Hematopoietic multipotent progenitor cell treated with erythropoietin and hydrocortisone succinate and interleukin-3 and kit ligand, for 17 days (in vitro differentiated cells): ENCODE results near the gene ROPN1L.

Source experiments
- DNase-seq: peaks from one replicate; pipeline ENCODE4 v3.0.0-alpha.2; 2015; ENCODE audit warnings: low spot score

The ROPN1L gene

DNA sequence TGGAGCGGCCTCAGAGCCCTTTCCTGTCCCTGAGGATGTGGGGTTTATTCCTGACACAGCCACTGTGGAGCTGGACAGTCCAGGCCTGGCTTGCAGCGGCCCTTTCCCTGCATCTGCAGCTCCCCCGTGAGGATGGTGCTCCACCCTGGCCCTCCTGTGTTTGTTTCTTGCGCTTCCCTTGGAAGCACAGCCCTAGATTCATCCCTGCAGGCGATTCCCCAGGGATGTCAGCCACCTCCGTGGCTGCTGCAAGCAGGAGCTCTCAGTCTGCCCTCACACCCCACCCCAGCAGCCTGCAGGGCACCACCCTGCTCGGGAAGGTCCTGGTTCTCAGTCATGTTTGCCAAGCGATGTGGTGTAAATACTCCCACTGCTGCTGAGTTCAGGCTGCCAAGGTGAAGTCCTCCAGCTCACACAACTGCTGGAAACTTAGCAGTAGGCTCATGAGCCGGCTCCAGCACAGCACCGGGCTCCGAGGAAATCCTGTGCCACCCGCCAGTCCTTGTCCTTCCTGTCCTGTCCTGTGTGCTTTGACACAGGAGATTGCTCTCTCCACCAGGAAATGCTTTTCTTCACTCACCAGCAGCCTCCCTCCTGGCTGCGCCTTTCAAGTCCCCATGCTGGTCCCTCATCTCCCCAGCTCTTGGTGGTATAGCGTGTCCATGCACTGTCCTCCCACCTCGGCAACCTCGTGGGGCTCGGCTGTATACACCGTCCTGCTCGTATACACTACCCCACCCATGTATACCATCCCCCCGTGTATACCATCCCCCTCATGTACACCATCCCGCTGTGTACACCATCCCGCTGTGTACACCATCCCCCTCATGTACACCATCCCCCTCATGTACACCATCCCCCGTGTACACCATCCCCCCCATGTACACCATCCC, 16.2 kb downstream of the ROPN1L start:
- DNase-seq = no peak

GRCh38 chr5:10459080-10460055, 17.7 kb downstream of the ROPN1L start:
- no peak for DNase-seq

DNA sequence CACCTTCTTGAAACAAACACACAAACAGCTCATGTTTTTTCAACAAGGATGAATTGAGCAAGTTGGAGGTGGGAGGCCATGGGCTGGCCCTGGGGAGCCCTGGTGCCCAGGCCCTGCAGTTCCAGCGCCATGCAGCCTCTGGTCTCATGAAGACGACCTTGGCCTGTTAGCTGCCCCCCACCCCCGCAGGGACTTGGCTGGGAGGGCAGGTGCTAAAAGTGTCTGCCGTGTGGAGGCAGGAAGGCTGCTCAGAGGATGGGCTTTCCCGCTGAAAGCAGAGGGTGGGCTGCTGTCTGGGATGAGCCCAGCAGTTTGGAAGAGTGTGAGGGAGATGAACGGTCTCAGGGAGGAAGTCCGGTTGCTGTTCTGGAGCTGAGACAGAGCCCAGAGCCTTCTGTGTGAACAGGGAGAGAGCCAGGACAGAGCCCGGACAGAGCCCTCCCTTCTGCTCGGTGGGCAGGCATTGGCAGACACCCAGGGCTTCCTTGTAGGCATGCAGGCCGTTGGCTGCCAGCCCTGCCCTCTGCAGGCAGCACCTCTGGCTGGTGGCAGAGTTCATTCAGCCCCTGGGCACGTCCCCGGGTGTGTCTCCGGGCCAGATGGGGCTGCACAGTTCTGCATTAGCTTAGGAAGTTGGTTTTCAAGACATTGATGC, 18.7 kb downstream of the ROPN1L start:
- DNase-seq = no peak

DNA sequence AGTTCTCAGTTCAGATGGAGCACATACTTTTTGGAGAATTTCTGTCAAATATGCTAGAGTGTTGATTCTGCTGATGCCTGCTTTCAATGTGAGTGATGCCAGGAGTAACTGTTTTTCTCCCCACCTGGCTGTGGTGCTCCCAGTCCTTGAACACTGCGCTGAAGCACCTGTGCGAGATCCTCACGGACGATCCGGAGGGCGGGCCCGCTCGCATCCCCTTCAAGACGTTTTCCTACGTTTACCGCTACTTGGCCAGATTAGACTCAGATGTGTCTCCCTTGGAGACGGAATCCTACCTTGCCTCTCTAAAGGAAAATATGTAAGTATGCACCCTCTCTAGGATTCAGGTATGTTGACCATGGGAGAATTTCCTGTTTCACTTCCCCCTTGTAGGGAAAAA, 19.4 kb downstream of the ROPN1L start:
- DNase-seq = no peak

DNA sequence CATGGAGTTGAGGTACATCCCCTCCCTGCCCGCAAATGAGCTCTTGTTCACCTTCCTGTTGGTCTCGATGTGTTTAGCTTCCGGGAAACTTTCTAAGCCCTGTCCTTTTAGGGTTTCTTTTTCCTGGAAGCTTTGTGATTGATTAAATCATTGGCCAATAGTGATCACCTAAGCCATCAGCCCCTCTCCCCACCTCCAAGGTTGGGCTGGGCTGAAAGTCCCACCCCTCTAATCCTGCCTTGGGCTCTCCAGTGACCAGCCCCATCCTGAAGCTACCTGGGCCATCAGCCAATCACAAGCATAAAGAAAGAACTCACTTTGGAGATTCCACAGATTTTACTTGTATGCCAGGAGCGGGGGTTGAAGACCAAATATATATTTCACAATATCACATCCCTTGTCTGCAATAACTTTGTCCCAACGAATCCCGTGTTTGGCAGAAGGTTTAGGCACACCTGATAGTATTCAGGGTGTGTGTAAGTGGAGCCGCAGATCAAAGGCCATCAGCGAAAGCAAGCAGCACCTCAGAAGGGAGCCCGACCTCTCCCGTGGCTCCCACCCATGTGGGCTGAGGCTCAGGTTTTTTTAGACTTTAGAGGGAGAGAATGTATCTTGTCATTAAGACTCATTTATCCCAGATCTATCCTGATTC, 20.4 kb downstream of the ROPN1L start:
- DNase-seq = no peak

- DNase-seq = no peak
Measured at GRCh38 chr5:10463566-10463965, 21.9 kb downstream of the ROPN1L start.

GRCh38 chr5:10464173-10464572, 22.5 kb downstream of the ROPN1L start:
- no peak for DNase-seq

- no peak for DNase-seq
Measured at GRCh38 chr5:10465726-10466125, 24.0 kb downstream of the ROPN1L start.

- DNase-seq = no peak
Measured at GRCh38 chr5:10466446-10467073, 24.9 kb downstream of the ROPN1L start.

- DNase-seq = no peak
Measured at GRCh38 chr5:10467281-10468198, 25.9 kb downstream of the ROPN1L start.

DNA sequence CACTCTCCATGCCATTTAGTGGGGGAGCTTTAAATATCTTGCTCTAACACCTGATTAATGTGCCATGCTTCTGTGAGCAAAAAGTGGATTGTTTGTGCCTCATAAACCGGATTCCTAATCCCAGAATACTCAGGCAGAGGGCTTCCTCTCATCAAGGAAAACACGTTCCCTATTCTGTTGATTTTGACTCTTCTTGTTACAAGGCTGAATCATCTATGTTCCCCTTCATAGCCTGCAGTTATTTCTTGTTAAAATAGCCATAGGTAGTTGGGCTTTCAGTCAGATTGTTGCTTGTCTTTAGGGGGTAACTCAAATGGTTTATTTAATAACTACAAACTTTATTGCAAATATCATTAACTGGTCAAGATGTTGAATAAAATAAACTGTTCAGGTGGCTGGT, 26.6 kb downstream of the ROPN1L start:
- no peak for DNase-seq

DNA sequence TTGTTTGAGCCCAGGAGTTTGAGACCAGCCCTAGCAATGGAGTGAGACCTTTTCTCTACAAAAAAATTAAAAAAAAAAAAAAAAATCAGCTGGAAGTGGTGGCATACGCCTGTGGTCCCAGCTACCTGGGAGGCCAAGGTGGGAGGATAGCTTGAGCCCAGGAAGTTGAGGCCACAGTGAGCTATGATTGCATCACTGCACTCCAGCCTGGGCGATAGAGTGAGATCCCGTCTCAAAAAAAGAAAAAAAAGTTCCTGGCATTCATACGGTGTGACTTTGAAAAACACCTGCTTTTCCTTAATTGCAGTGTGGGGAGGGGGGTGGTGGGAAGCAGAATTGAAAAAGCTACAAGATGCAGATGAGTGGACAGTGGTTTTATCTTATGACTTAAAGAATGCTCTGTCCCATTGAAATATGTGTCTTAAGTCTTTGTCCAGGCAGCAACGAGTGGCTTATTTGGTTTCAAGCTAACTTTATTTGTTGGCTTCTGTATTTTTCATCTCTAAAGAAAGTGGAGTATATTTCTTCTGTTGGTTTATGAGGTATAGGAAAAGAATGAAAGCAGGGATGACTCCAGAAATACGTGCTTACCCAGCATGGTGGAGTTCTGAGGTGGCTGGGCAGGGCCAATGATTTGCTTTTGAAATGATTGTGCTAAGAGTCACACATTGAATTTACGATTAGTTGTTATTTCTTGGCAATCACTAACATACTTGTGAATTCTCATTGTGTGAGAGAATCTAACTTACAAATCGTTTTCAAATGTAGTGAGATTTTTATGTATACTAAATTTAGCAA, 27.8 kb downstream of the ROPN1L start:
- no peak for DNase-seq

DNA sequence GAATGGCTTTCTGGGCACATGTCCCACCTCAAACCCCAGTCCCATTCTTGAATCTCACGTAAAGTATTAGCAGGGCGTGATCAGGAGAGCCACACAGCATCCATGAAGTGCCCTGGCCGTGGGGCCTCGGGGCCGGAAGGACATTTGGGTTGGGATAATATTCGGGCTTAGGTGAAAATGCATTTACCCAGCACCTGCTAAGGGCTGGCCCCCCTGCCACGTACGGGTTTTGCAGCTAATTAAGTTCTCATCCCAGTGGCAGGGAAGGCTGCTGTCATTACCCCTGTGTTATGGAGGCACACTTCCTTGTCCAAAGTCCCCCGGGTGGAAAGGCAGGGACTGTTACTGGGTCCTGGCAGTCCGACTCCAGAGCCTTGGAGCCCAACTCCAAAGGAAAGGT, 29.0 kb downstream of the ROPN1L start:
- DNase-seq = no peak

- no peak for DNase-seq
Measured at GRCh38 chr5:10471677-10472076, 30.0 kb downstream of the ROPN1L start.

- DNase-seq = no peak
Measured at GRCh38 chr5:10474521-10475075, 32.9 kb downstream of the ROPN1L start.

DNA sequence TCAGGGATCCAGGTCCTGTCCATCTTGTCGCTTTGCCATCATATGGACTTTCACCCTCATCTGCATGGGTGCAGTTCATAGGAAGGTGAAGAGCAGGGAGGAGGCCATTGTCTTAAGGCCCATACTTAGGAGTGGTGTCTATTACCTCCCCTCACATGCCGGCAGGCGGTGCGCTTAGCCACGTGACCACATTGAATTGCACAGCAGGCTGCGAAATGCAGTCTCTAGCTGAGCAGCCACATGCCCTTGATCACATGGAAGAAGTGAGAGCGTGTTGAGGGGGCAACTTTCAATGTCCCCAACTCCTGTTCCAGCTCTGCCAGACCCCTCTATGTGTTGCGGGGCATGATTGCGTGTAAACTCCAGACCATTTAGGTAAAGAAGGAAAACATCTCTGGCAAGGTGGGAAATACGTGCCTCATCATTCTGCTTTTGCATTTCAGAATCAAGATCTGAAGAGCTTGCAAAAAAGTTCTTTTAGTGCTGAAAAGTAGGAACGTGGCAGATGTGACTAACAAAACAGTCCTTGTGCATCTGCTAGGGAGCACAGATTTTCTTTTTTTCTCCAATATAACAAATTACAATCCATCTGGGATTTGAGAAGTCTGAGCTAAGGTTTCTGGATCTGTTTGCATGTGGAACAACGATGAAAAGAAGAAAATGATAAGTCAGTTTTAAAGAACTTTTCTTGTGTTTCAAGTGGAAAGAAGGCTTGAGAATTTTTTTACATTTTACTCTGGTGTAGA, 34.4 kb downstream of the ROPN1L start:
- DNase-seq = no peak

DNA sequence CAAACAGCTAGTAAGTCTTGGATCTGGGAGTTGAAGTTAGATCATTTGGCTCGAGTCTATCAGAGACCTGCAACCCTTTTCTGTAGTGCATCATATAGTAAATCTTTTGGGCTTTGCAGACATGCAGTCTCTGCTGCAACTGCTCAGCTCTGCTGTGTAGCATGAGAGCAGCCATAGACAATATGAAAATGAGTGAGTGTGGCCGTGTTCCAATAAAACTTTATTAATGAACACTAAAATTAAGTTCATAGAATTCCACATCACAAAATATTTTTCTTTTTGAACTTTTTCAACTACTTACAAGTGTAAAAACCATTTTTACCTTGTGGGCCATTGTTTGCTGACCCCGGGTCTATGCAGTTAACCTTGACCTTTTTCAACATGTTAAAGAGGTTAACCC, 35.2 kb downstream of the ROPN1L start:
- DNase-seq = no peak

DNA sequence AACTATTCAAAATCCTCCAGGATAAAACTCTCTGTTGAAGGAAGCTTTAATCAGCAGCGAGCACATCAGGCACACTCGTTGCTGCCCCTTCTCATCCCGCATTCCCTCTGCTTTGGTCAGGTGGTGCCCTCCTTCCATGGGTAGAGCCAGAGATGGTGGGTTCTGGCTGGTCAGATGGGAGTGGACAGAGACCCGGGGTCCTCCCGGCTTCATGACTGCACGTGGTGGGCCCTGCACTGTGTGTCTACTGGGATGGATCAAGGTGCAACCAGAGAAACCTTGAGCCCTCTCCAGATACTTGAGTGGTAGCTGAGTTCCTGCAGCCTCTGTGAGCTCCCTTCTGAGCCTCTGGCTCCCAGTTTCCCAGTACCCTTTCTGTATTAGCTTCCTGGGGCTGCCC, 36.3 kb downstream of the ROPN1L start:
- DNase-seq = no peak
